Upper lobe of left lung (tissue), 6 donors: Measurements from ENCODE around the gene HERC2. TPM values are rescaled to one million over a fixed set of nuclear protein-coding genes. Genes with fewer than 3 reads are reported as not detected.

Source experiments
- ATAC-seq, 2 donors: fragments of 200-7000 bp; cut with Tn5 transposase; one replicate each; pipeline ENCODE4 v1.9.1; 2022; ENCODE audit warnings: mild to moderate bottlenecking in 2 of 2, moderate library complexity in 2 of 2; ENCODE audit not compliant: low FRiP score in 2 of 2
- DNase-seq, 2 donors: peaks; one replicate each; pipeline ENCODE4 v3.0.0-alpha.2; 2019 to 2020
- H3K27ac ChIP-seq, 4 donors: fragments of 200-600 bp; sonication (generic); one replicate each; pipeline ENCODE4 v1.5.1; 2016 to 2019
- H3K27me3 ChIP-seq, 4 donors: fragments of 200-600 bp; sonication (generic); one replicate each; pipeline ENCODE4 v1.5.1; 2017 to 2019
- H3K36me3 ChIP-seq, 4 donors: fragments of 200-600 bp; sonication (generic); one replicate each; pipeline ENCODE4 v1.5.1; 2016 to 2019
- H3K4me1 ChIP-seq, 4 donors: fragments of 200-600 bp; sonication (generic); one replicate each; pipeline ENCODE4 v1.5.1; 2018 to 2019
- H3K4me3 ChIP-seq, 4 donors: fragments of 200-600 bp; sonication (generic); one replicate each; pipeline ENCODE4 v1.5.1; 2017 to 2019; ENCODE audit warnings: mild to moderate bottlenecking in 2 of 4, moderate library complexity in 1 of 4
- H3K9me3 ChIP-seq, 4 donors: fragments of 200-600 bp; sonication (generic); one replicate each; pipeline ENCODE4 v1.5.1; 2018 to 2019
- CTCF ChIP-seq, 6 experiments: fragments of 450-650 bp in 4 of 6; fragments of 200-600 bp in 2 of 6; sonication (generic) in 2 of 6; IDR thresholded peaks; one replicate each; pipeline ENCODE4 v1.5.1; 2016 to 2019; ENCODE audit warnings: antibody characterized with exemption in 6 of 6
- EP300 ChIP-seq, 4 donors: sonication (generic); formaldehyde crosslinking; IDR thresholded peaks; one replicate each; pipeline ENCODE4 v1.5.1; 2017; ENCODE audit warnings: antibody characterized with exemption in 4 of 4, control low read depth in 2 of 4
- POLR2A ChIP-seq, 4 donors: fragments of 450-650 bp; IDR thresholded peaks; one replicate each; pipeline ENCODE4 v1.5.1; 2016 to 2017; ENCODE audit warnings: antibody characterized with exemption in 4 of 4, mild to moderate bottlenecking in 2 of 4
- POLR2AphosphoS5 ChIP-seq, 2 donors: sonication (generic); formaldehyde crosslinking; IDR thresholded peaks; one replicate each; pipeline ENCODE4 v1.5.1; 2017; ENCODE audit warnings: antibody characterized with exemption in 2 of 2
- WGBS, 2 donors: methylation state at CpG; one replicate each; pipeline ENCODE4 v1.1.5; 2017 to 2018; 5-methylcytosine and 5-hydroxymethylcytosine counted together
- total RNA-seq, 6 donors: library from RNA; depleted of rRNA in 4 of 6; stranded (reverse); fragments of >200 nt in 4 of 6; gene quantifications; one replicate each; pipeline versions ENCODE4 v1.1.0 to v1.2.1, GENCODE V29; 2016 to 2021
- donor health status: DM: no; HTN: no; CAD: no; lungs with moderate emphysema.
- donor health status: DM: no; HTN: yes; CAD: no; lungs with severe emphysema.

Gene HERC2
- total RNA-seq, 6 donors from 2014 or later, result 48.6 to 113 (median 53.4) TPM

GRCh38 chr15:28182731-28183130 lies 139.2 kb downstream of the HERC2 start:
- no peaks in the 10 kb centered on the region for H3K9me3 ChIP-seq
- DNase-seq (no peak), ATAC-seq (no peak)
- no peak overlapping the region for H3K27ac ChIP-seq
- H3K4me1 ChIP-seq, result no peaks in the 10 kb centered on the region
- H3K27me3 ChIP-seq, result no peaks in the 10 kb centered on the region
- H3K36me3 ChIP-seq, result peaks cover 4 to 78% (median 31%) of the 10 kb centered on the region in 4 donors
- H3K4me3 ChIP-seq, result no peak overlapping the region
- TF ChIP-seq POLR2AphosphoS5 (IDR thresholded peaks at IDR 0.05) (no peak), POLR2A (IDR thresholded peaks at IDR 0.05) (no peak), CTCF (IDR thresholded peaks at IDR 0.05) (no peak), EP300 (IDR thresholded peaks at IDR 0.05) (no peak)
- WGBS, 2 donors, result 84% methylated on average over 8 of the region's 8 CpGs

DNA sequence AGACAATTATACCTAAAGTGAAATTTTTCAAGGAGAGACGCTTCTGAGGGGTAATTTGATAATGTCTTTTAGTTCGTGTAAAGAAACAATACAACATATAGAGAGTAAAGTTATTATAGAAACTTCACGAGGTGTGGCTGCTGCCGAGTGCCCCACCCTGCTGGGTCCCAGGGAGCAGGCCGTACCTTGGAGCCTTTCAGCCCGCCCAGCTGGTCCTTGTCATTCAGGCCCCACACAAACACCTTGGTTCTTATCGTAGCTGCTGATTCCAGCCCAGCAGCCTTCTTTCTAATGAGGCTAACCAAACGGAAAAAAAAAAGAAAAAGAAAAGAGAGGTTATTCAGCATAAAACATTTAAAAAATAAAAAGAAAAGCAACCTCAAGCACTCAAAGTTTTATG lies 139.8 kb downstream of the HERC2 start:
- TF ChIP-seq EP300 (IDR thresholded peaks at IDR 0.05), result no peak
- no peak for TF ChIP-seq CTCF (IDR thresholded peaks at IDR 0.05)
- TF ChIP-seq POLR2AphosphoS5 (IDR thresholded peaks at IDR 0.05), result no peak
- TF ChIP-seq POLR2A (IDR thresholded peaks at IDR 0.05), result no peak
- 87 to 92% methylated on average over 8 of the region's 8 CpGs for WGBS, 2 donors
- Histone ChIP-seq H3K4me3 (no peak overlapping the region), H3K9me3 (no peaks in the 10 kb centered on the region), H3K36me3 (peaks cover 4 to 77% (median 30%) of the 10 kb centered on the region in 4 donors), H3K27me3 (no peaks in the 10 kb centered on the region), H3K4me1 (no peaks in the 10 kb centered on the region), H3K27ac (no peak overlapping the region)
- ATAC-seq (no peak), DNase-seq (no peak)

DNA sequence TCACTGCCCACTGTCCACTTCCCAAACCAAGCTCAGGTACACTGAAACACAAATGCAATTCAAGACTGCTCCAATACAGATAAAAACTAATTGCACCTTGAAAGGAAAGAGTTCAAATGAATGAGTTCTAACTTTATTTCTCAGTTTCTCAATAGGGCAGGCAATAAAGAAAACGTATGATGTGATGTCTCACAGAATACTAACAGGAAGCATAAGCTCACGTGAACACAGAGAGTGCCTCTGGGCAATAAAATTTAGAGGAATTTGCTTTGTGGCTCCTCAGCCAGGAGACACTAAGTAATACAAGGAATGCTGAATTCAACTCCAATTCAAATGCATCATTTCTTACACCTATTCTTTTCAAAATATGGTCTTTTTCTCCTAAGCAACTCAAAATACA lies 140.6 kb downstream of the HERC2 start:
- TF ChIP-seq CTCF (IDR thresholded peaks at IDR 0.05) (no peak), EP300 (IDR thresholded peaks at IDR 0.05) (no peak), POLR2A (IDR thresholded peaks at IDR 0.05) (no peak), POLR2AphosphoS5 (IDR thresholded peaks at IDR 0.05) (no peak)
- H3K36me3 ChIP-seq, result peaks cover 9 to 77% (median 31%) of the 10 kb centered on the region in 4 donors
- H3K27me3 ChIP-seq, result no peaks in the 10 kb centered on the region
- no peaks in the 10 kb centered on the region for H3K4me1 ChIP-seq
- H3K4me3 ChIP-seq, result no peak overlapping the region
- no peaks in the 10 kb centered on the region for H3K9me3 ChIP-seq
- H3K27ac ChIP-seq, result no peak overlapping the region
- WGBS, 2 donors, result 77 to 88% methylated on average over 2 of the region's 2 CpGs
- no peak for ATAC-seq
- DNase-seq, result no peak

- no peak overlapping the region for H3K4me3 ChIP-seq
- 87 to 91% methylated on average over 4 of the region's 4 CpGs for WGBS, 2 donors
- no peak for DNase-seq
- H3K36me3 ChIP-seq, result peaks cover 13 to 83% (median 39%) of the 10 kb centered on the region in 4 donors
- no peaks in the 10 kb centered on the region for H3K4me1 ChIP-seq
- ATAC-seq, result no peak
- no peak overlapping the region for H3K27ac ChIP-seq
- TF ChIP-seq CTCF (IDR thresholded peaks at IDR 0.05) (no peak), POLR2A (IDR thresholded peaks at IDR 0.05) (no peak), EP300 (IDR thresholded peaks at IDR 0.05) (no peak), POLR2AphosphoS5 (IDR thresholded peaks at IDR 0.05) (no peak)
- no peaks in the 10 kb centered on the region for H3K27me3 ChIP-seq
- no peaks in the 10 kb centered on the region for H3K9me3 ChIP-seq
These were observed 142.7 kb downstream of the HERC2 start for GRCh38 chr15:28179270-28179669.

DNA sequence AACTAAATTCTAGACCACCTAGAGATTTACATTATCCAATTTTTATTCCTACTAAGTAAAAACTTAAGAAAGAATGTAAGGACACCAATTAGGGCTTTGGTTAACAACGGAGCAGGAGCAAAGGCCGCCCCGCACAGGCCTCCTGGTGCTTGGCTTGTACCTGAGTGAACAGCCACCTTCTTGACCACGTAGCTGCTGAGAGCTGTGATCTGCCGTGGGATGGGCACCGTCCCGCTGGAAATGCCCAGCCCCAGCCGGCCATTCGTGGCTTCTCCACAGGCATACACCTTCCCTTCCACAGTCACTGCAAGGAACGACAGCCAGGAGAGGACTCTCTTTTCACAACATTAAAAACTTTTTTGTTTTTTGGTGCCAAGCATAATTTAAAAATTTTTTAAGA lies 143.3 kb downstream of the HERC2 start:
- Histone ChIP-seq H3K4me3 (no peak overlapping the region), H3K36me3 (peaks cover 13 to 83% (median 40%) of the 10 kb centered on the region in 4 donors), H3K4me1 (no peaks in the 10 kb centered on the region), H3K27me3 (no peaks in the 10 kb centered on the region), H3K27ac (no peak overlapping the region), H3K9me3 (no peaks in the 10 kb centered on the region)
- ATAC-seq, result no peak
- no peak for DNase-seq
- TF ChIP-seq CTCF (IDR thresholded peaks at IDR 0.05) (no peak), EP300 (IDR thresholded peaks at IDR 0.05) (no peak), POLR2A (IDR thresholded peaks at IDR 0.05) (no peak), POLR2AphosphoS5 (IDR thresholded peaks at IDR 0.05) (no peak)
- WGBS, 2 donors, result 94% methylated on average over 10 of the region's 10 CpGs
